ENCODE data around the gene TMEM240. TPM values are rescaled to one million over a fixed set of nuclear protein-coding genes. Genes with fewer than 3 reads are reported as not detected.
"Not testable (repeated sequence)": the region's sequence is repeated elsewhere in the genome, so short reads cannot be mapped to it uniquely, and the experiment has no call there.

TMEM240 gene
- total RNA-seq, 2 donors from 2014 or later: 0.41 to 0.58 TPM

DNA sequence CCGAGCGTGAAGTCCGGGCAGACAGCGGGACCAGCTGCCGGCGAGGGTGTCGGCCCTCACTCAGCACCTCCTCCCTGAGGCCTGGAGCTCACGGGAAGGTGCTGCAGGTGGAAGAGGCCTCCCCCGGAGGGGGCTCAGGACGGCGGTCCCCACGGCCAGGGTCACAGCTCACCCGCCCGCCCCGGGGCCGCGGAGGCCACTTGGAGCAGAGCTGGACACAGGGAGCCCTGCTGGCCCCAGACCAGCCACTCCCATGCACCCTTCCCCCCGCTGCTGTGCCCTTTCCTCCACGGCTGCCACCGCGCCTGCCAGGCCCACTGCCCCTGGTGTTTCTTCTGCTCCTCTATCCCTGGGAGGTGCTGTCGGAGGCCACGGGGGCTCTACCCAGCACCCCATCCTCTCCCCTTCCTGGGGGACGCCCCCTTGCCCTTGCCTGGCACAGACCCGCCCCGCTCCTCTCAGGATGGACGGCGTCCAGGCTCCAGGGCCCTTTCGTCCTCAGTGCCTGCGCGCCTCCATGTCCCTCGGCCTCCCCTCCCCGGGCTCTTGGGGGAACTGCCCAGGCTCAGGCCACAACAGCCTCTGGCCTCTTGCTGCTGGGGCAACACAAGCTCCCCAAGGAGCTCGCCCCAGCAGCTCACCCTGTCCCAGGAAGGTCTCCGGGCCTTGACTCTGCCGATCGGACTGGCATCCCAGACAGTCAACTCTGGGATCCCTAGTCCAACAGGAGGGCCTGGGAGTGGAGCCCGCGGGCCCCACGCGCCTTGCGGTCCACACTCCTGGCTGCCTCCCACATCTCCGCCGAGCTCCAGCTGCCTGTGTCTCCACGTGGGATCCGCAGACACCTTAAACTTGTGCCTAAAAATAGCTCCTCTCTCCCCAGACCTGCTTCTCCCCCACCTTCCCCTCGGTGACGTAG, 4.1 kb downstream of the TMEM240 start:
- ATAC-seq (no peak), DNase-seq (ENCODE audit: low spot score in 2 of 2) (no peak)
- Mint-ChIP-seq H3K36me3 (peaks cover 6 to 8% of the 10 kb centered on the region in 2 donors), H3K9me3 (peaks cover 0 to 5% of the 10 kb centered on the region in 2 donors), H3K27ac (peak overlapping the region in 1 of 2 donors; percentile 35)

DNA sequence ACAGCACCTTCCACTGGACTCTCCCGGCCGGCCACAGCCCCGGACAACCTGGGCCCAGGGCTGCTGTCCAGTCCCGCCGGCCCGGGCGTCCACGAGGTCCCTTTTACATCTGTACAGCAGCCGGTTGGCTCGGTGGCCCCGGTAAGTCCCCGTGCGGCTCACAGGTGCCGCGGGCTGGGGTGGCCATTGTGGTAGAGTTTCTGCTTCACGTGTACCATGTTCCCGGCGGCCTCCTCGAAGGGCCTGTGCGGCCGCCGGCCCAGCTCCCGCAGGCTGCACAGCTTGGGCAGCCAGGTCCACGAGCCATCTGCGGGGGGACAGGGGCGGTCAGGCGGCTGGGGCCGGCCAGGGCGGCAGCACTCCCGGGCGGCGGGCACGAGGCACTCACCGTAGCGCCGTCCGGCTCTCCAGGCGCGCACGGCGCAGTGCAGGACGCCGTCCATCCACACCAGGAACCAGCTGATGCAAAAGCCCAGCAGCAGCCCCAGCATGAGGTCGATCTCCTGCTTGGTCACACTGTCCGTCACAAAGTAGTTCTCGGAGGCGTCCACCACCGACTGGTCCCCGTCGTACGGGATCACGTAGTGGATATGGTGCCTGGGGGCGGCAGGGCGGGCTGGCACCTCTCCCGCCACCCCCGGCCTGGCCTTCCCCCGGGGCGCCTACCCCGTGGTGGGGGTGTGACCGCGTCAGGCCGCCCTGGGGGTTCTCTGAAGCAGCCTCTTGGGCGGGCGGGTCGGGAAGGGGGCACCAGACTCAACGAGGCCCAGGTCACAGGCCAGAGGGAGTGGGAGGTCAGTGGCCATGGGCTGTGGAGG, 5.0 kb downstream of the TMEM240 start:
- Mint-ChIP-seq H3K27ac (no peak overlapping the region), H3K36me3 (peaks cover 6 to 13% of the 10 kb centered on the region in 2 donors), H3K9me3 (peaks cover 0 to 5% of the 10 kb centered on the region in 2 donors)
- DNase-seq (ENCODE audit: low spot score in 2 of 2) (no peak), ATAC-seq (no peak)

DNA sequence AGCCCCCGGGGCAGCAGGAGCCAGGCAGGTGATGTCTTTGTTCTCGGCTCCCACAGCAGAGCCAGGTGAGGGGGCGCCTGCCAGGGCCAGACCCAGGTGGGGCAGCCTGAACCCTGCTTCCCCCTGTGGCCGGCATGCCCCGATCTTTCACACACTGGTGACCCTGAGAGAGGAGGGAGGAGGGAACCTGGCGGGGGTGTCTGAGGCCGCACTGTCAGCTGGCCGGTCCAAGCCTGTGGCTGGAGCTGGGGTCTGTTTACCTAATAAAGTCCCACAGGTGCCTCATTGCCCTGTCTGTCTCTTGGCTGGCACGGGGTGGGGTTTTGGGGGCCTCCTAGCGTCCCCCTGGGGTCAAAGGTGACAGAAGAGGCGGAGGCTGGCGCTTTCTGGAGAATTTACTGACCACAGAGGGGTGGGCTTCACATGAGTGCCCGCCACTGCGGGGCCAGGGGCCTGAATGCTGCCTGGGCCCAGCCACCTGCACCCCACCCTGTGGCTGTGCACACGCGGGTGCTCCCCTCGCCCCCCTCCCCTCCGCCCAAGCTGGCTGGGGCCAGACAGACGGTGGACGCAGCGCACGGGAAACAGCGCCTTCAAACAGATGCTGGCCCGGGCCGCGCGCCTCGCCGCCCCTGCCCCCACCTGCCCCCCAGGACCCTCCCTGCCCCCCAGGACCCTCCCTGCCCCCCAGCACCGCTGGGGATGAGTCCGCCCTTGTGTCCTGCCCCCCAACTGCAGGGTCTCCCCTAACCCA, 5.8 kb downstream of the TMEM240 start:
- ATAC-seq (no peak), DNase-seq (ENCODE audit: low spot score in 2 of 2) (no peak)
- Mint-ChIP-seq H3K36me3 (peaks cover 11 to 21% of the 10 kb centered on the region in 2 donors), H3K27ac (no peak overlapping the region), H3K9me3 (peaks cover 0 to 5% of the 10 kb centered on the region in 2 donors)

DNA sequence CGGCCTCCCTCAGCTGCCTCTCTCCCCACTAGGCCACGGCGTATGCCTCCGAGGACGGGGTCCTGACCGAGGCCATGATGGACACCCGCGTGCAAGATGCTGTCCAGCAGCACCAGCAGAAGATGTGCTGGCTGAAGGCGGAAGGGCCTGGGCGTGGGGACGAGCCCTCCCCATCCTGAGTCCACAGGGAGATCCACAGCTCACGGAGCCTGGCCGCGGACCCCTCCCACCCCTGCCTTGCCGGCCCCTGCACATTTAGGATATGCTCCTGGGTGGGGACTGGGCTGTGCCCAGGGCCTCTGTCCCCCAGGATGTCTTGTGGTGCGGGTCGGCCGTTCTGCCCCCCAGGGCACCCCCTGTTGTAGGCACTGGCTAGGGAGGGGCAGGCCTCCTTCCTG, 6.5 kb downstream of the TMEM240 start:
- not testable (repeated sequence) for H3K9me3 Mint-ChIP-seq; H3K27ac Mint-ChIP-seq; ATAC-seq; DNase-seq (ENCODE audit: low spot score in 2 of 2)
- H3K36me3 Mint-ChIP-seq: peaks cover 17 to 22% of the 10 kb centered on the region in 2 donors

DNA sequence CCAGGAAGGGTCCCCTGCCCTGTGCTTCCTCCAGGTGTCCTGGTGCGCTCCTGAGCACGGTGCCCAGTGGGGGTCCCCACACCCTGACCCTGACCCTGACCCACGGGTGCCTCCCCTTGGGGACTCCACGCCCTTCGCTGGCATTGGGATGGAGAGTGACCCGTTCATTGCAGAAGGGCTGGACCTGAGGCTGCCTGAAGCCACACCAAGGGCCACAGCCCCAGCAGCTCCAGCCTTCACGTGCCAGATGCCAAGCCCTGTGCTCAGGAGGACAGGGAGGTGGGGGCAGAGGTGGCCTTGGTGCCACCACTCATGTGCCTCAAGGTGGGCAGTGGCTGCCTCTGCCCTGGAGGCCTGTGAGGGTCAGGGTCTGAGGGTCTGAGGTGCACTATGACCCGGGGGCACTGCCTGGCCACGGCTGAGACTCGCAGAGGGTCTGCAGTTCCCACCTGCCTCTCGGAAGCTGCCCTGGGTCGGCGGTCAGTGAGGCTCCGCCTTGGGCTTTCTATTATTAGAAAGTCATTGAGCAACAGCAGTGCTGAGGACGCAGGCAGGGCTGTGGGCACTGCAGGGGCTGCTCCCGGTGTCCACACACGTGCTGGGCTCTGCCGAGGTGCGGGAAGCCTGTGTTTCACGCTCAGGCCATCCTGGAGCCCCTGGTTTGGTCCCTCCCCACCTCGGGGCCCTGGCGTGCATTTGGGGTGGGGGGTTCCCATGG, 7.1 kb downstream of the TMEM240 start:
- not testable (repeated sequence) for DNase-seq (ENCODE audit: low spot score in 2 of 2); ATAC-seq; H3K27ac Mint-ChIP-seq; H3K9me3 Mint-ChIP-seq
- peaks cover 19 to 22% of the 10 kb centered on the region in 2 donors for H3K36me3 Mint-ChIP-seq

DNA sequence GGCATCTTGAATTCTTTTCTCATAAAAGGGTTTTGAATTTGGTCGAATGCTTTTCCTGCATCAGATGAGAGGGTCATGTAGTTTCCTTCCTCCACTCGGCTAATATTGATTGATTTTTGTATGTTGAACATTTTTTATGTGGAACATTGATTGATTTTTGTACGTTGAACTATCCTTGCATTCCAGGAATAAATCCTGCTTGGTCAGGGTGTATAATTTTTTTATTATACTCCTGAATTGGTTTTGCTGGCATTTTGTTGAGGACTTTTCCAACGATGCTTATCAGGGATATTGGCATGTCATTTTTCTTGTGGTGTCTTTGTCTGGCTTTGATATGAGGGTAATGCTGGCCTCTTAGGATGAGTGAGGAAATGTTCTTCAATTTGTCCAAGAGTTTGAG, 8.5 kb downstream of the TMEM240 start:
- Mint-ChIP-seq H3K27ac (no peak overlapping the region), H3K36me3 (peaks cover 19 to 22% of the 10 kb centered on the region in 2 donors), H3K9me3 (peaks cover 0 to 5% of the 10 kb centered on the region in 2 donors)
- DNase-seq (ENCODE audit: low spot score in 2 of 2) (no peak), ATAC-seq (no peak)

DNA sequence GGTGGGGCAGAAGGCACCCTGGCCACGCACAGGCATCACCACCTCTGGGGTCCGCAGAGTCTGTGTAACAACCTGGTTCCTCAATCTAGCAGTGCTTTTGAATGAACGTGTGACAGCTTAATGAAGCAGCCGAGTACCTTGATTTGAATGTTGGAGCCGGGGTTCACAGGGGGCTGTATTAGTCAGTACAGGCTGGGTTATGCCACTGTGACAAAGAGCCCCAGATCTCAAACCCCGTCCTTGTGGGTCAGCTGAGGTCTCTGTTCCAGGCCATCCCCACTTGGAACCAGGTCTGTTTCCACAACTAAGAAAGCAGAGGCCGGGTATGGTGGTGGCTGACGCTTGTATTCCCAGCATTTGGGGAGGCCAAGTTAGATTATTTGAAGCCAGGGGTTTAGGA, 10.5 kb downstream of the TMEM240 start:
- Mint-ChIP-seq H3K9me3 (peaks cover 0 to 5% of the 10 kb centered on the region in 2 donors), H3K36me3 (peaks cover 19 to 22% of the 10 kb centered on the region in 2 donors), H3K27ac (no peak overlapping the region)
- DNase-seq (ENCODE audit: low spot score in 2 of 2) (no peak), ATAC-seq (no peak)

DNA sequence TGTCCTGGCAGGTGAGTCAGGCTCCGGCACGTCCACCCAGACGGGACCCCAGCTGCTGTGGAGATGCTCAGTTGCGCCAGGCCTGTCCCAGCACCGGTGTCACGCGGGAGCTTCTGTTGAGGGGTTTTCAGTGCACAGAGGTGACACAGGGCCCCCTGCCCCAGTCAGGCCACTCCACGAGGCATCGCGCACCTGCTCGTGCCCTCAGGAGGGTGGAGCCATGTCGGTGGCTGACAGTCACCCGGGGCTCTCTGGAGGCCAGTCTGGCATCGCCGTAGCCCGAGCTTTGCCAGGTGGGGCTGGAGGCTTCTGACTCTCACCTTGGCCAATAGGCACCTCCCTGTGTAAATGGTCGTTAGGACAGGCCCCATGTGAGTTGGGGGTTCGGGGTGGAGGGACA, 11.1 kb downstream of the TMEM240 start:
- ATAC-seq (no peak), DNase-seq (ENCODE audit: low spot score in 2 of 2) (no peak)
- Mint-ChIP-seq H3K36me3 (peaks cover 19 to 22% of the 10 kb centered on the region in 2 donors), H3K9me3 (peaks cover 0 to 5% of the 10 kb centered on the region in 2 donors), H3K27ac (no peak overlapping the region)

DNA sequence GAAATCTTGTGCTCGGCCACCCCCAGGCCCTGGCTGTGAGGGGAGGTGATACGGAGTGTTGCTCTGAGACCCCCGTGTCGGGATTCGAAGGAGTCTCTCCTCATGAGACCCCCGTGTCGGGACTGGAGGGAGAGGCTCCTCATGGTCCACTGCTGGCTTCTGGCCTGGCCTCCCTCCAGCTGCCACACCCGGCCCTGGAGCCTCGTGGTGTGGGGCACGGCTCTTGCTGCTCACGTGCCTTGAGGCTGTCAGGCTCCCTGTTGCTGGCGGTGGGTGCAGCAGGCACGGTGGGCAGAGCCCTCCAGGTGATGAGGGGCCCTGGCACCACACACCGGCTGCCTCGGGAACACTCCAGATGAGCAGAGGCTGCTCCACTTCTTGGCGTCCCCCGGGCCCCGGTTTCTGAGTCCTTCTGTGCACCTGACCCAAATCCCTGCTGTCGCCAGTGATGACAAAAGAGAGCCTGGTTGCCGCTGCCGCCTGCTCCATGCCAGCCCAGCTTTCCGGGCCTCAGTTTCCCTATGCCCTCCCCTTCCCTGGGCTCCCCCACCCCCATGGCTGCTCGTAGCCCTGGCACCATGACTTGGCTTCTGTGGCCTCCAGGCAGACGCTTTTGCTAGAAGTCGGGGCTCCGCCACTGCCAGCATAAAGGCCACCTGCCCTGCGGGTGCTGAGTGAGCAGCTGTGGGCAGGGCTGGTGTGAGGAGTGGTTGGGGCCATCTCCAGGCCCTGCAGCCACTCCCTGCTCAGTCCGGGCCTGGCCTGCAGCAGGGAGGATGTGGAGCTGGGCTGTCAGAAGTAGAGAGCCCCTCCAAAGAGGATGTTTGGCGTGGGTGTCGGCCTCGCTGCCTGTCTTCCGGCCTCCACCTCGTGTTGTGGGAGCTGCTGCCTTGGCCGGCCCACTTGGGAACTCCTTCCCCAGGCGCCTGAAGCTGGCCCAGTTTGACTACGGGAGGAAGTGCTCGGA, 11.8 kb downstream of the TMEM240 start:
- no peak for DNase-seq (ENCODE audit: low spot score in 2 of 2)
- peaks cover 0 to 5% of the 10 kb centered on the region in 2 donors for H3K9me3 Mint-ChIP-seq
- H3K36me3 Mint-ChIP-seq: peaks cover 19 to 22% of the 10 kb centered on the region in 2 donors
- no peak for ATAC-seq
- H3K27ac Mint-ChIP-seq: no peak overlapping the region

DNA sequence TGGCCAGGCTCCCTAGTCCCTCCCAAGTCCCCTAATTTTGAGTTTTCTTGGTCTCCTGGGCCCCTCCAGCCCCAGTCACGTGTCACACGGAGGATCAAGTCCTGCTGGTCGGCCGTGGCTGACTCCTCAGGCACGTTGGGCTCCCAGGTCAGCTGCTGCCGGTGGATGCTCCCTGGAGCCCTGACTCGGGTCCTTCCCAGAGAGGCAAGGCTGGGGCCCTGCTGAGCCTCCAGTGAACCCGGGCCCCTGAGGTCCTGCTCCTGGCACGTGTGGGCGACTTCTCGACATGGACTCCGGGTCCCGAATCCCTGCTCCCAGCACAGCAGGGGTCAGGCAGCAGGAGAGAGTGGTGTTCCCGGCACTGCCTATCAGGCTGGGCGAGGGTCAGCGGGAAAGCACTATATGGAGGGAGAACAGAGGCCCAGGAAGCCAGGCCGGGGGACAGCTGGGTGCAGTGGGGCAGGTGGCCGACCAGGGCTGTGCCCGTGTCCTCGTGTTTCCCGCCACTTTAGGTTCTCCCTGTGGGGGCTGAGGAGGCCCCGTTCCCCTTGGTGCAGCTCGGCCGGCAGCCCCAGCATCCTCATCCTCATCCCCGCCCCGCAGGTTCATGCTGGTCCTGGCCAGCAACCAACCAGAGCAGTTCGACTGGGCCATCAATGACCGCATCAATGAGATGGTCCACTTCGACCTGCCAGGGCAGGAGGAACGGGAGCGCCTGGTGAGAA, 13.2 kb downstream of the TMEM240 start:
- no peak overlapping the region for H3K27ac Mint-ChIP-seq
- H3K9me3 Mint-ChIP-seq: peaks cover 0 to 5% of the 10 kb centered on the region in 2 donors
- ATAC-seq: no peak
- peaks cover 17 to 20% of the 10 kb centered on the region in 2 donors for H3K36me3 Mint-ChIP-seq
- DNase-seq (ENCODE audit: low spot score in 2 of 2): no peak

DNA sequence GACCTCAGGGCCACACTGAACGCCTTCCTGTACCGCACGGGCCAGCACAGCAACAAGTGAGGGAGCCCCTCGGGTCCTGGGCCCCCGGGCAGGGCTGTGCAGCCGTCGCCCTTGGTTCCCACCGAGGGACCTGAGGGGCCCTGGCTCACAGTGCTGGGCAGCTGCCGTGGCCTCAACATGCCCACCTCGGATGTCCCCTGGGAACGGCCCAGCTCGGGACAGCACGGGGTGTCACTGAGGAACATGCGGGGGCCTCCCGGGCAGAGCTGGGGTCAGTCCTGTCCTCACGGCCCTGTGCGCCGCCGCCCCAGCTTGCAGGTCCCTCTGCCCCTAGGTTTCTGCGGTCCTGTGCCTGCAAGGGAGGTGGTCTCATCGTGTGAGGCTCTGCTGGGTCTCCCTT, 13.9 kb downstream of the TMEM240 start:
- peaks cover 12 to 14% of the 10 kb centered on the region in 2 donors for H3K36me3 Mint-ChIP-seq
- H3K9me3 Mint-ChIP-seq; DNase-seq (ENCODE audit: low spot score in 2 of 2); H3K27ac Mint-ChIP-seq: not testable (repeated sequence)
- ATAC-seq: peak in 1 of 2 donors; percentile 9

DNA sequence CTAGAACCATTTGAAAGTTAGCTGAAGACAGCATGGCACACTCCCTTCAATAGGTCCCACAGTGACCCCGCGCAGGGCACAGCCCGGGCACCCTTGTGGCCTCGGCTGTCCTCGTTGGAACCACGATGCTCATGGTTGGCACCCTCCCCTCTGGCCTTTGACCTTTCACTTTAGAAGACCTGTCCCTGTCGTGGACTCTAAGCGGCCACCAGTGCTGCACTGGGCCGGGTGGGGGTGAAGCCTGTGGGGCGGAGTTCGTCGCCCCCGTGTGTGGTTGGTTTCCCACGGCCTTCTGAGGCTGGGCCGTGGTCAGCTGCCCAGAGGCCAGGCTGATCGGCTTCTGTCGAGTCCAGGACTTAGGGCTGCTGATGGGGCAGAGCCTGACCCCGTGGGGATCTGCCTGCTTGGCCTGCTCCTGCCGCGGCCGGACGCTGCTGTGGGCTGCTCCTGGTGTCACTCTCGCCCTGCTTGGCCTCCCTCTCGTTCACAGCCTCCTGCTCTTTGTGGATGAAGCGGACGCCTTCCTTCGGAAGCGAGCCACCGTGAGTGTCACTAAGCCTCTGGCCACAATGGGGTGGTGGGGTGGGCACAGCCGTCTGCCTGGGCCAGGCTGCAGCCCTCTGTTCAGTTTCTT, 15.6 kb downstream of the TMEM240 start:
- peaks cover 3 to 10% of the 10 kb centered on the region in 2 donors for H3K36me3 Mint-ChIP-seq
- H3K27ac Mint-ChIP-seq; H3K9me3 Mint-ChIP-seq; DNase-seq (ENCODE audit: low spot score in 2 of 2); ATAC-seq: not testable (repeated sequence)

DNA sequence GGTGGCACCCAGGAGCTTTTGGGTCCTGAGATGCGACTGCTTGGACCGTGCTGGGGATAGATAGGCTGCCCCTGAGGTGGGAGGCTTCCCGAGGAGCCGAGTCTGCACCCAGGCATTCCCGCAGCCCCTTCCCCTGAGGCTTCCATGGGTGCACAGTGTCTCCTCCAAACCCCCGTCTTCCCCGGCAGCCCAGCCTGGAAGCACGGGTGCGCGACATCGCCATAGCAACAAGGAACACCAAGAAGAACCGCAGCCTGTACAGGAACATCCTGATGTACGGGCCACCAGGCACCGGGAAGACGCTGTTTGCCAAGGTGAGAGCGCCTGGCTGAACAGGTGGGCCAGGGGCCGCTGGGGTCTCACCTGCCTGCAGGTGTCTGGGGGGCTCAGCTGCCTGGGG, 16.8 kb downstream of the TMEM240 start:
- DNase-seq (ENCODE audit: low spot score in 2 of 2): not testable (repeated sequence)

DNA sequence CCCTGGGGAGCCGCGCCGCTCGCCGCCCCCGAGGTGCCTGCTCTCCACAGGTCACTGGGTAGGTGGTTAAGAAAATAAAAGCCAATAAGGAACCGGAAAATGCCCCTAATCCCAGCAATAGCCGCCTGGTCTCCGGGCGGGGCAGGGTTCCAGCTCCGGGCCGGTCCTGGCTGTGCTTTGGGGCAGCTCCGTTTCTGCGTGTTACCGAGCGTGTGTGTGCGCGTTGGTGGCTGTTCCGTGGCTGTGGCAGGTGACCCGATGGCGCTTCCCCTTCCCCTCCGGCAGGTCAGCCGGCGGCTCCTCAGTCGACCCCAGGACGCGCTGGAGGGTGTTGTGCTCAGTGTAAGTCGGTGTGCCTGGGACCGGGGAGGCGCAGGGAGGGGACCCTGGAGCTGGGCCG, 17.2 kb downstream of the TMEM240 start:
- not testable (repeated sequence) for H3K27ac Mint-ChIP-seq; DNase-seq (ENCODE audit: low spot score in 2 of 2); ATAC-seq; H3K9me3 Mint-ChIP-seq; H3K36me3 Mint-ChIP-seq

More for the DNA sequence above, 16.8 kb downstream of the TMEM240 start:
- ATAC-seq, H3K36me3 Mint-ChIP-seq, H3K27ac Mint-ChIP-seq, H3K9me3 Mint-ChIP-seq: not testable (repeated sequence)

Data from activated naive CD4-positive, alpha-beta T cell treated with anti-CD3 and anti-CD28 coated beads, Interleukin-2, amount 50 U/mL, for 72 hours (primary cell).